NCI-H128 (cell line): ENCODE data around the gene APOBEC4.

Source experiments
- DNase-seq: peaks from one replicate; lab custom pipeline; 2025; ENCODE audit not compliant: unreplicated experiment; lab: John Stamatoyannopoulos, UW

Gene APOBEC4

GRCh38 chr1:183604038-183604808 is 48.9 kb downstream of the APOBEC4 start:
- DNase-seq: no peak

GRCh38 chr1:183602510-183602909 is 50.6 kb downstream of the APOBEC4 start:
- DNase-seq: no peak

- no peak for DNase-seq
Measured at GRCh38 chr1:183600634-183601033, 52.5 kb downstream of the APOBEC4 start.

- DNase-seq: no peak
Measured at GRCh38 chr1:183600136-183600535, 53.0 kb downstream of the APOBEC4 start.

- no peak for DNase-seq
Measured at GRCh38 chr1:183598386-183598785, 54.7 kb downstream of the APOBEC4 start.

- no peak for DNase-seq
Measured at GRCh38 chr1:183597656-183598347, 55.3 kb downstream of the APOBEC4 start.

- DNase-seq: no peak
Measured at GRCh38 chr1:183596500-183596899, 56.6 kb downstream of the APOBEC4 start.
